NK-92 (cell line): ENCODE results near the gene NCOR2.

Source experiments
- DNase-seq: peaks from one replicate; lab custom pipeline; 2025; ENCODE audit not compliant: unreplicated experiment; lab: John Stamatoyannopoulos, UW

Gene NCOR2

GRCh38 chr12:124577986-124578385 is 10.6 kb upstream of the NCOR2 start:
- no peak for DNase-seq

GRCh38 chr12:124577374-124577773 is 10.0 kb upstream of the NCOR2 start:
- DNase-seq, result no peak

GRCh38 chr12:124576061-124576650 is 8.7 kb upstream of the NCOR2 start:
- DNase-seq, result no peak

GRCh38 chr12:124573839-124574786 is 6.7 kb upstream of the NCOR2 start:
- no peak for DNase-seq

GRCh38 chr12:124571556-124571955 is 4.1 kb upstream of the NCOR2 start:
- DNase-seq, result no peak

GRCh38 chr12:124570810-124571209 is 3.4 kb upstream of the NCOR2 start:
- no peak for DNase-seq

GRCh38 chr12:124569375-124570148 is 2.1 kb upstream of the NCOR2 start:
- DNase-seq, result no peak

- DNase-seq, result no peak
Observed at GRCh38 chr12:124568431-124569374, 1.3 kb upstream of the NCOR2 start.

GRCh38 chr12:124567673-124568373 is 411 bp upstream of the NCOR2 start:
- DNase-seq, result no peak

GRCh38 chr12:124566161-124566996 is 1.0 kb downstream of the NCOR2 start:
- no peak for DNase-seq

GRCh38 chr12:124565656-124566160 is 1.7 kb downstream of the NCOR2 start:
- DNase-seq, result no peak

GRCh38 chr12:124564971-124565491 is 2.4 kb downstream of the NCOR2 start:
- no peak for DNase-seq

GRCh38 chr12:124564232-124564958 is 3.0 kb downstream of the NCOR2 start:
- DNase-seq, result no peak

- DNase-seq, result no peak
Observed at GRCh38 chr12:124563809-124564208, 3.6 kb downstream of the NCOR2 start.

GRCh38 chr12:124563401-124563800 is 4.0 kb downstream of the NCOR2 start:
- no peak for DNase-seq

- DNase-seq, result no peak
Observed at GRCh38 chr12:124562796-124563181, 4.6 kb downstream of the NCOR2 start.

GRCh38 chr12:124562018-124562795 is 5.2 kb downstream of the NCOR2 start:
- DNase-seq, result no peak
